CD8-positive, alpha-beta memory T cell (primary cell): ENCODE data around the gene PRLH. TPM values are rescaled to one million over a fixed set of nuclear protein-coding genes. Genes with fewer than 3 reads are reported as not detected.
"Not testable (repeated sequence)": the region's sequence is repeated elsewhere in the genome, so short reads cannot be mapped to it uniquely, and the experiment has no call there.

Experiments used
- CTCF ChIA-PET: fragments of 350-600 bp; sonication (Branson Sonifier 250); formaldehyde crosslinking; loops from one replicate; lab custom pipeline; 2021; ENCODE audit warnings: antibody characterized with exemption; lab: Charles Lee
- POLR2A ChIA-PET: fragments of 350-600 bp; sonication (Branson Sonifier 250); formaldehyde crosslinking; loops from one replicate; lab custom pipeline; 2021; ENCODE audit warnings: antibody characterized with exemption; lab: Charles Lee
- DNase-seq, 5 donors: peaks; one replicate each; pipeline versions ENCODE4 v3.0.0 to v3.0.0-alpha.2; 2020 to 2022; ENCODE audit warnings: mixed read lengths in 1 of 5
- H3K27ac ChIP-seq: one replicate; pipeline ENCODE4 v1.7.0; 2013; ENCODE audit warnings: low read depth, mild to moderate bottlenecking, low read length, moderate library complexity
- H3K27me3 ChIP-seq: 2 replicates; pipeline ENCODE4 v1.7.0; 2013; ENCODE audit warnings: low read length, mild to moderate bottlenecking; ENCODE audit not compliant: insufficient read depth, poor library complexity, severe bottlenecking
- H3K36me3 ChIP-seq: 2 replicates; pipeline ENCODE4 v1.7.0; 2013; ENCODE audit warnings: mild to moderate bottlenecking, low read length, moderate library complexity; ENCODE audit not compliant: insufficient read depth
- H3K4me1 ChIP-seq: 2 replicates; pipeline ENCODE4 v1.7.0; 2013; ENCODE audit warnings: mild to moderate bottlenecking, low read length, moderate library complexity; ENCODE audit not compliant: insufficient read depth
- H3K4me3 ChIP-seq: 2 replicates; pipeline ENCODE4 v1.7.0; 2013; ENCODE audit warnings: mild to moderate bottlenecking, low read length
- H3K9me3 ChIP-seq: 2 replicates; pipeline ENCODE4 v1.7.0; 2013; ENCODE audit warnings: mild to moderate bottlenecking, low read length
- H3K27ac Mint-ChIP-seq, 8 donors: one replicate each; pipeline ENCODE4 v1.8.0; 2020 to 2021; ENCODE audit warnings: mixed read lengths in 8 of 8, mild to moderate bottlenecking in 6 of 8, inconsistent platforms in 3 of 8, moderate library complexity in 3 of 8
- H3K27me3 Mint-ChIP-seq, 2 donors: one replicate each; pipeline ENCODE4 v1.8.0; 2020 to 2021; ENCODE audit warnings: mixed read lengths in 2 of 2, mild to moderate bottlenecking in 1 of 2, moderate library complexity in 1 of 2
- H3K36me3 Mint-ChIP-seq, 3 donors: one replicate each; pipeline ENCODE4 v1.8.0; 2020 to 2021; ENCODE audit warnings: mixed read lengths in 3 of 3, inconsistent platforms in 1 of 3, mild to moderate bottlenecking in 1 of 3
- H3K4me1 Mint-ChIP-seq, 3 donors: one replicate each; pipeline ENCODE4 v1.8.0; 2020 to 2021; ENCODE audit warnings: mixed read lengths in 3 of 3, inconsistent platforms in 1 of 3, mild to moderate bottlenecking in 1 of 3
- H3K4me3 Mint-ChIP-seq, 7 donors: one replicate each; pipeline ENCODE4 v1.8.0; 2020 to 2021; ENCODE audit warnings: mixed read lengths in 7 of 7, mild to moderate bottlenecking in 6 of 7, moderate library complexity in 4 of 7, inconsistent platforms in 2 of 7
- H3K9me3 Mint-ChIP-seq, 5 donors: one replicate each; pipeline ENCODE4 v1.8.0; 2020 to 2022; ENCODE audit warnings: mixed read lengths in 5 of 5, mild to moderate bottlenecking in 3 of 5, moderate library complexity in 2 of 5, inconsistent platforms in 1 of 5
- polyA plus RNA-seq: library from polyadenylated mRNA; unstranded; fragments of 300-500 nt; fragmentation: Illumina TruSeq; gene quantifications from one replicate; pipeline ENCODE4 v1.2.3, GENCODE V29; 2021
- total RNA-seq, 2 experiments: library from RNA; stranded (reverse); gene quantifications; one replicate each; pipeline ENCODE4 v1.2.3, GENCODE V29; 2021

Gene PRLH
- total and polyA plus RNA-seq, 3 experiments from 2014 or later: not detected

- H3K4me3 Mint-ChIP-seq: no peak overlapping the region
- H3K9me3 Mint-ChIP-seq: no peaks in the 10 kb centered on the region
- Histone ChIP-seq H3K36me3 (no peaks in the 10 kb centered on the region), H3K4me3 (no peak overlapping the region), H3K4me1 (peaks cover 8% of the 10 kb centered on the region), H3K27ac (no peak overlapping the region), H3K27me3 (no peaks in the 10 kb centered on the region), H3K9me3 (no peaks in the 10 kb centered on the region)
- ChIA-PET POLR2A (no interaction called here), CTCF (no interaction called here)
- peaks cover 0 to 10% (median 4%) of the 10 kb centered on the region in 3 donors for H3K4me1 Mint-ChIP-seq
- no peak for DNase-seq
- H3K36me3 Mint-ChIP-seq: no peaks in the 10 kb centered on the region
- no peak overlapping the region for H3K27ac Mint-ChIP-seq
- H3K27me3 Mint-ChIP-seq: peaks cover 0 to 3% of the 10 kb centered on the region in 2 donors
Observed at GRCh38 chr2:237593036-237593435, 26.7 kb downstream of the PRLH start.

- Mint-ChIP-seq H3K4me1 (peaks cover 0 to 14% (median 4%) of the 10 kb centered on the region in 3 donors), H3K27ac (peak overlapping the region in 3 of 8 donors; percentile 19 to 64 (median 45))
- CTCF ChIA-PET: interaction anchor here (0.7 kb wide), 1 partner anchor 9 kb away, joined by 3 read pairs; no protein-coding TSS in a partner anchor
Observed at GRCh38 chr2:237593596-237594320, 27.4 kb downstream of the PRLH start.

GRCh38 chr2:237594514-237594871, 28.1 kb downstream of the PRLH start:
- ChIA-PET POLR2A (no interaction called here), CTCF (no interaction called here)
- H3K4me1 Mint-ChIP-seq: peaks cover 2 to 14% (median 4%) of the 10 kb centered on the region in 3 donors
- Histone ChIP-seq H3K36me3 (no peaks in the 10 kb centered on the region), H3K27ac (no peak overlapping the region), H3K4me1 (peaks cover 8% of the 10 kb centered on the region), H3K27me3 (no peaks in the 10 kb centered on the region), H3K9me3 (no peaks in the 10 kb centered on the region), H3K4me3 (no peak overlapping the region)
- DNase-seq: no peak
- peak overlapping the region in 1 of 8 donors; percentile 19 for H3K27ac Mint-ChIP-seq
- H3K36me3 Mint-ChIP-seq: no peaks in the 10 kb centered on the region
- H3K4me3 Mint-ChIP-seq: no peak overlapping the region
- peaks cover 0 to 3% of the 10 kb centered on the region in 2 donors for H3K27me3 Mint-ChIP-seq
- no peaks in the 10 kb centered on the region for H3K9me3 Mint-ChIP-seq

More at GRCh38 chr2:237593596-237594320, 27.4 kb downstream of the PRLH start:
- Histone ChIP-seq H3K27ac (no peak overlapping the region), H3K9me3 (no peaks in the 10 kb centered on the region), H3K27me3 (no peaks in the 10 kb centered on the region), H3K4me3 (no peak overlapping the region), H3K4me1 (peaks cover 8% of the 10 kb centered on the region), H3K36me3 (no peaks in the 10 kb centered on the region)
- Mint-ChIP-seq H3K4me3 (no peak overlapping the region), H3K36me3 (no peaks in the 10 kb centered on the region), H3K27me3 (peaks cover 0 to 3% of the 10 kb centered on the region in 2 donors), H3K9me3 (no peaks in the 10 kb centered on the region)
- no peak for DNase-seq
- POLR2A ChIA-PET: no interaction called here

GRCh38 chr2:237595829-237596519, 29.6 kb downstream of the PRLH start:
- H3K27me3 Mint-ChIP-seq, DNase-seq, H3K4me3 Mint-ChIP-seq, H3K4me1 ChIP-seq, H3K36me3 Mint-ChIP-seq, H3K9me3 ChIP-seq, H3K9me3 Mint-ChIP-seq, H3K27me3 ChIP-seq, H3K36me3 ChIP-seq, H3K4me3 ChIP-seq, POLR2A ChIA-PET, H3K27ac ChIP-seq: not testable (repeated sequence)
- H3K27ac Mint-ChIP-seq: peak overlapping the region in 2 of 8 donors; percentile 12 to 36
- CTCF ChIA-PET: interaction anchor here (1.2 kb wide), 1 partner anchor 24 kb away, joined by 3 read pairs; no protein-coding TSS in a partner anchor
- H3K4me1 Mint-ChIP-seq: peaks cover 2 to 12% (median 4%) of the 10 kb centered on the region in 3 donors

- no peak overlapping the region for H3K4me3 Mint-ChIP-seq
- Histone ChIP-seq H3K27me3 (no peaks in the 10 kb centered on the region), H3K4me3 (no peak overlapping the region), H3K36me3 (no peaks in the 10 kb centered on the region), H3K4me1 (peaks cover 2% of the 10 kb centered on the region), H3K27ac (no peak overlapping the region), H3K9me3 (no peaks in the 10 kb centered on the region)
- H3K27me3 Mint-ChIP-seq: no peaks in the 10 kb centered on the region
- ChIA-PET CTCF (interaction anchor here (1.2 kb wide), 1 partner anchor 24 kb away, joined by 3 read pairs; no protein-coding TSS in a partner anchor), POLR2A (no interaction called here)
- DNase-seq: no peak
- H3K9me3 Mint-ChIP-seq: no peaks in the 10 kb centered on the region
- H3K27ac Mint-ChIP-seq: peak overlapping the region in 2 of 8 donors; percentile 36 to 95
- no peaks in the 10 kb centered on the region for H3K36me3 Mint-ChIP-seq
- H3K4me1 Mint-ChIP-seq: peaks cover 2 to 5% (median 2%) of the 10 kb centered on the region in 3 donors
Observed at GRCh38 chr2:237596520-237597195, 30.3 kb downstream of the PRLH start.

GRCh38 chr2:237597196-237598145, 31.1 kb downstream of the PRLH start:
- Mint-ChIP-seq H3K27me3 (peaks cover 0 to 1% of the 10 kb centered on the region in 2 donors), H3K27ac (peak overlapping the region in 4 of 8 donors; percentile 77 to 95 (median 84)), H3K36me3 (no peaks in the 10 kb centered on the region), H3K4me1 (peaks cover 2 to 5% (median 2%) of the 10 kb centered on the region in 3 donors), H3K9me3 (no peaks in the 10 kb centered on the region), H3K4me3 (no peak overlapping the region)
- DNase-seq: no peak
- no peaks in the 10 kb centered on the region for H3K36me3 ChIP-seq
- no peaks in the 10 kb centered on the region for H3K4me1 ChIP-seq
- POLR2A ChIA-PET: no interaction called here
- no peak overlapping the region for H3K27ac ChIP-seq
- no peaks in the 10 kb centered on the region for H3K9me3 ChIP-seq
- H3K27me3 ChIP-seq: no peaks in the 10 kb centered on the region
- CTCF ChIA-PET: no interaction called here
- no peak overlapping the region for H3K4me3 ChIP-seq

- CTCF ChIA-PET: no interaction called here
- peak overlapping the region in 6 of 8 donors; percentile 4 to 84 (median 26) for H3K27ac Mint-ChIP-seq
Observed at GRCh38 chr2:237598468-237599208, 32.3 kb downstream of the PRLH start.

More at GRCh38 chr2:237598468-237599208, 32.3 kb downstream of the PRLH start:
- Histone ChIP-seq H3K27me3 (no peaks in the 10 kb centered on the region), H3K36me3 (no peaks in the 10 kb centered on the region), H3K9me3 (no peaks in the 10 kb centered on the region), H3K27ac (no peak overlapping the region), H3K4me1 (peaks cover 11% of the 10 kb centered on the region), H3K4me3 (no peak overlapping the region)
- H3K9me3 Mint-ChIP-seq: no peaks in the 10 kb centered on the region
- DNase-seq: no peak
- no peaks in the 10 kb centered on the region for H3K36me3 Mint-ChIP-seq
- POLR2A ChIA-PET: no interaction called here
- no peak overlapping the region for H3K4me3 Mint-ChIP-seq
- peaks cover 0 to 1% of the 10 kb centered on the region in 2 donors for H3K27me3 Mint-ChIP-seq
- H3K4me1 Mint-ChIP-seq: peaks cover 12 to 17% (median 13%) of the 10 kb centered on the region in 3 donors
